GM21526 (cell line): ENCODE results near the gene KIF2A.
A peak's percentile ranks its signal among the peaks of the same experiment; 100 is the strongest.

Source experiments
- ATAC-seq: cut with Tn5 transposase; IDR thresholded peaks from one replicate; pipeline ENCODE4 v1.9.1; 2021; ENCODE audit warnings: moderate library complexity; ENCODE audit not compliant: unreplicated experiment, low FRiP score

The KIF2A gene

DNA sequence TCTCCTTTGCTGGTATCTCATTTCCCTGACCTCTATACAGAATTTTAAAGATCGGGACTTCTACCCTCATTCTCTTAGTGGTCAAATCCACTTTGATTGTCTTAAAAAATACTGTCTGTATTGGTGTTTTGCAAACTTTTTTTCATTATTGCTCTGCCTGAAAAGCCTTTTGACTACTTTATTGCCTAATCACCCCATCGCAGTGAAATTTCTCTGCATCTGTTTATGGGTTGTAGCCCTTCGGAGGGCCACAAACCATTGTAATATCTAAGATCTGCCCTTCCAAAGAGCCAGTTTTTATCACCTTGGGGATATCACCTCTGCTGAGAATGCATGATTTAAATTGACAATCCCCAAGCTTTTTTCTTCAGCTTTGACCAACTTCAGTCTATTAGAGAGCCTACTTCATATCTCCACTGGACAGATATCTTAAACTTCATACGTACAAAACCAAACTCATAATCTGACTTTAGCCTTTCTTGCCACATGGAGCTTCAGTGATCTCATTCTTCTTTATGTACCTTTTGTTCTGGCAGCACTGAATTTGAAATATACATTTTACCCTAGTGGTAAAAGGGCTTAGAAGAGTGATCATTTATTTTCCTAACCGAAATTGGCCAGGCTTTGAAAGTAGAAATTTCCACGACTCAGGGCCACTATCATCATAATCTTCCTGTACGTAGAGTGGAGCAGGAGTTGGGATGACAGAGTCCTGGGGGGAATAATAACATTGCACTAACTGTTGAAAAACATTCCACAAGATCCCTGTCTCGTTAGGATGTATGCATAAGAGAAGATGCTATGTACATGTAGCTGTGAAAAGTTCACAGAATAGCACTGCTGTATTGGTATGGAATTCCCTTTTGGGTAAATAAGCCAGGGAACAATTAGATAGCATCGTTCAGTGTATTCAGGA, 21.4 kb downstream of the KIF2A start:
- no peak for ATAC-seq

DNA sequence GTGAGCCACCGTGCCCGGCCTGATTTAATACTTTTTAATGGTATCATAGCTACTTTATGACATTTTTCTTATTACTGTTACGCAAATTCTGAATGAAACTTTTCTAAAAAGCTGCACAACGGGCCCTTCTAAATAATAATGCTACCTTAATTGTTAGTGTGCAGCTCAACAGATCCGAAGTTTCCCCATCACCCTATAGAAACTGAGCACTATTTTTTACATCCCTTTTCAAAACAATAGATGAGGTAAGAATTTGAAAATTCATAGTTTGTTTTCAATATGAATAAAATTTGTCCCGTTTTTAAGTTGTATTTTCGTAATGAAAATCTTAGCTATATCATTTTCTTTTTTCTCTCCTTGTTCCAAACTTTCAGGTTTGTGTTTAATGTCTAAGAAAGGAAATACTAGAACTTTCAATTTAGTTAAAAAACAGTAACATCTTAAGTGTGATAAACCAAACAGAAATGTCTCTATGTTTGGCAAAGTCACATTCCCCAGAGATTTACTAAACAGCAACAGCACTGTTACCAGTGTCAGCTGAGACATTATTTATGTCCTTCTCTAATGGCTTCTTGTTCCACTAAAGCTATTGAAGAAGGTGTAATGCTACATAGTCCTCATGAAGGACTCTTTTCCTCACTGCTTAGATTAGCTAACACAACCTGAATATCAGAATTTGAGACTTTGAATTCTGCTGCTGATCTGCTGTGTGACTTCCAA, 22.9 kb downstream of the KIF2A start:
- no peak for ATAC-seq

DNA sequence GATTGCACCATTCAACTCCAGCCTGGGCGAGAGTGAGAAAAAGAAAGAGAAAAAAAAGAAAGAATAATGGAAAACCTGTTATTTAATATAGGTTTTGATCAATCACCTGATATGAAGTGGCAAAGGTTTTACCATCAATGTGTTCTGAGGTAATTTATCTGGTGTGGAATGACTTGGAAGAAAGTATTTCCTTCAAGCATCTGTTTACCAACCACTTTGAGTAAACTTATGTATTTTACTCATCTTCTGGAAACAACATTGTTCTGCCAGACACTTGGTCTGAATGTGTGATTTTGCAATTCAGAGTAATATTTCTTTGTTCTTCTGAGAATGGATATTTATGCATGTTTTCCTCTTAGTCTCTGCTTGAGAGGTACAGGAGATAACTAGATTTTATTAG, 24.3 kb downstream of the KIF2A start:
- no peak for ATAC-seq

DNA sequence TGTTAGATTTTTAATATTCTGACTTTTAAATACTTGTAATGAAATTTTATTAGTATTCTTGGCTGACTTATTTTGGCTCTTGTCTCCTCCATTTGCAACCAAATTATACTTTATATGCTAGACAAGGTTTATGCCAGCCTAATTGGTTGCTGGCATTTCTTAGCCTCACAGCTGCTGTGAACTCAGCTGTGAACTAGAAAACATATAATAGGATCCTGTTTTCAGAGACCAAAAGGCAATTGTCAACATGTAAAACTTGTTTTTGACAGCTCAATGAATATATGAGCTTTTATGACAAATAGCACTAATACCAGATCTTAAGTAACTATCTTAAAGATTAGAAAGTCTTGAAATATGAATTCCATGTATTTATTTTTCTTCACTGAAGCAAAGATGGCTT, 25.9 kb downstream of the KIF2A start:
- ATAC-seq: no peak

DNA sequence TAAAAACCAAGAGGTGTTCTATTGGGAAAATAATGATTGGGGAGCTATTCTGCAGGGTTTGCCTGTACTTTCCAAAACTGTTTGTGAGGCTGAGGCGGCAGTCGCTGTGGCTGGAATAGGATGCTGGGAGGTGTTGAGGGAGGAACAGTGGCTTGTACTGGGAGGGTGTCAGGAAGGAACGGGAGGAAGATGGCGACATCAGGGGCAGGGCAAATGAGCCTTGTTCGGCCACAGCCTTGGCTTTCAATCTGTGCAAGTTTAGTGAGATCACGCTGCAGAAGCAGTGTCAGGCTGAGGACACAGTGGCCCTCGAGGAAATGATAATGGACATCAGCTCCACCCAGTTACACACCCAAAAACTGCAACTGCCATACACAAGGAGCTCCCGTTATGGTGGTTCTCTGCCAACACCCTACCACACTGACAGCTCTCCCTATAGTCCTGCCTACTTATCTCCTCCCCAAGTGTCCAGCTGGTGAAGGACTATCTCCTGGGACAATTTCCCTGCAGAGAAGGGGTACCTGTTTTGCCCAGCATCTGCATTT, 27.3 kb downstream of the KIF2A start:
- ATAC-seq: no peak

DNA sequence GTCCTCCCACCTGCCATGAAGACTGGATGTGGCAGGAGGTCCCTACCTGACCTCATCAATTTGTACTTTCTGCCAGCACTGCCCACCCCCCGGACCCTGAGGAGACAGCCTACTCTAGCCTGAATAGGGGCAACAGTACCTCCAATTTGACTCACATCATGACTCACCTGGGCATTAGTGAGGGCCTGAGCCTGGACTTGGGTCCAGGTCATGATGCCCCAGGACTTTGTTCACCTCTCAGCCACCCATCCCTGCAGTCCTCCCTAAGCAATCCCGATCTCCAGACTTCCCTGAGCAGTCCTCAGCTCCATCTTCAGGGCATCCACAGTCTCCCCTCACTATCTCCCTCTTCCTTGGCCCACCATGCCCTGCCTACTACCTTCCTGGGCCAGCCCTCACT, 28.1 kb downstream of the KIF2A start:
- no peak for ATAC-seq

DNA sequence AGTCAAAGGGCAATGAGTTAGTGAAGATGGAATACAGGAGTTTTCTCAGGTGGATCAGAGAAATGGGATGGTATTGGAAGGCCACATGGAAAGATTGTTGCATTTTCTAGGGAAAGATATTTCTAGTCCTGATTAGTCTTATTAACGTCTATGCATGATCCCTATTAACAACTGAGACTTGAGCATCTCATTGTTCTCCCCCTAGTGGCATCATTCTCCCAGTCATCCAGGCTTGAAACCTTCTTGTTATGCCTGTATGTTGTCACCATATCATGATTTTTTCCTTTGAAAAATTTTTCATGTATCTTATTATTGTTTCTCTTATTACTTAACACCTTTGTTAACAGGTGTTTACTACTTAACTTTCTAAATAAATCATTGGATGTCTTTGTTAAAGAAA, 34.4 kb downstream of the KIF2A start:
- no peak for ATAC-seq

DNA sequence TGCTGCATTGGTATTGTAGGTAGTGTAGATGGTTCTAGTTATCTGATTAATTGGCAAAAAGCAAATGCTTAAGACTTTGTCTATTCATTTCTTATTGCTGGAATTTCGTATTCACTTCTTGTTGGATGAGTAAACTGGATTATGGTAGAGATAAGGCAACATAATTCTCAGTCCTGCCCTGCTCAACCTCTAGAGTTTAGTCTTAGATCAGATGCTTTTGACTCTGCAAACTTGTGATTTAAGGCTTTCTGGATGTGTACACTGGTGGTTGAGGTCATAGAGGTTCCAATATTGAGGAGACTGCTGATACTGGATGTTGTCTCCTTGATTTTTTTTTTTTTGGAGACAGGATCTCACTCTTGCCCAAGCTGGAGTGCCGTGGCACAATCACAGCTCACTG, 35.0 kb downstream of the KIF2A start:
- no peak for ATAC-seq

DNA sequence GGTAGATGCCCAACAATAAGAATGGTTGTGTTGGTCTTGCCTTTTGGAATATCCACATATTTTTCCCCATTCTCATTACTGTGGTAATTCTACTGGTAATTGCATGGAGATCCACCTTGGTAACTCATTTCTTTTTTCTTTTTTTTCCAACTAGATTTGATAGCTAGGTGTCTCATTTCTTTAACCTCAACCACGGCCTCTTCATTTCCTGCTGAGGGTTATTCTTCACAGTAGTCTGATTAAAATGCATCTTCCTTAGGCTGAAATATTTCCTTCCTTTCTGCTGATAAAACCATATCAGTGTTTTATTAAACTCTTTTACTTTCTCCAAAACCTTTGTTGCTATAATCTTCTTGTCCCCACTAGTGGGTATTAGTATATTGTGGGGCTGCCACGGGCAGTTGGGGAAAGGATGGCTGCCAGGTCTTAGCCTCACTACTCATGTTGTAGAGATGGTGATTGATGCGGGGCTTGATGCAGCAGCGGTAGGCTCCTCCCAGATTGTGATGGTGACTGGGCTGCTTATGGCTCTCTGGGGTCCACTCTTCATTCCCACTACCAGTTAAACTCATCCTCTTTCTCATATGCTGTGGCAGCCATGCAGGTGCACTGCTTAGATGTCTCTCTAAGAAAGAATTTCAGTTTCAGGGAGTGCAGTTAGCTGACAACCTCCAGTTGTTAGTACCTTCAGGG, 35.9 kb downstream of the KIF2A start:
- peak; percentile 76 for ATAC-seq

DNA sequence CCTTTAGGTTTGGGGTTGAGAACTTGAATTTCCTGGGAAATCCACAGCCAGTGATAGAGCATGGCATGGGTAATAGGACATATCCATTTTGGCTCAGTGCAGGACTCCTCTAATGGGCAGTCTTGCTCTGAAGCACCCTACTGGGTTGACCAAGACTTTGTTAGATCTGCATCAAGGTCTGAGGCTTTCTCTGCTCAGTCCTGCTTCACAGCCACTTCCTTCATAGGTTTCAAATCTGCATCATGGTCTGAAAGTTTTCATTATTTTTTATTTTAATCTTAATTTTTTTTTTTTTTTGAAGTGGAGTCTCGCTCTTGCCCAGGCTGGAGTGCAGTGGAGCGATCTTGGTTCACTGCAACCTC, 36.5 kb downstream of the KIF2A start:
- ATAC-seq: peak; percentile 31

DNA sequence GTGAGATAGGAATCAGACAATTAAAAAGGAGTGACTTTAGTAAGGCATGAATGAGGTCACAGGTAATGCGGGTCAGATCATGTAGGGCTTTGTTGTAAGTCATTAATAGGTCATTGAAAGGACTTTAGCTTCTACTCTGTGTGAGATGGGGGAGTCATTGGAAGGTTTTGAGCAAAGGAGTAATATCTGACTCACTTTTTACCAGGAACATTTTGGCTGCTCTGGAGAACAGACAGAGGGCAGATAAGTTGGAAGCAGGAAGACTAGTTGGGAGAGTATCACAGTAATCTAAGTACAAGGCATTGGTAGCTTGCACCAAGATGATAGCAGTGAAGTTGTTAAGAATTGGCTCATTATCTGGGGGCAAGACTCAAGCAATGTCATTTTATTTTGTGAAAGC, 37.4 kb downstream of the KIF2A start:
- ATAC-seq: no peak

DNA sequence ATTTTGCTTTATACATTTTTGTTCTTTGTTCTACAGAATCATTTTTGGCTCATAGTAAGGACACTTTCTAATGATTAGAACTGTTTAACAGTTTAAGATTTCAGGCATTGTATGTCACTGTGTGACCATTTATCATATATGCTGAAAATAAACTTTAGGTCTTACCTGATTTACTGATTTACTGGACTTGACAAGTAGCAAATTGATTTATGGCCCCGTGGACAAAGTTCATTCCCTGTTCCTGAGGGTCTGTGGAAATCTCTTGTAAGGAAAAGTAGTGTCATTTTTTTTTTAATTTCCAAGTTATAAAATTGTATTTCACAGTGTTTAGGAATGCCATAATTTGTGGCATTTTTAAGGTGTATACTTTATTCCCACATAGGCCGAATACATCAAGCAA, 40.7 kb downstream of the KIF2A start:
- ATAC-seq: no peak

DNA sequence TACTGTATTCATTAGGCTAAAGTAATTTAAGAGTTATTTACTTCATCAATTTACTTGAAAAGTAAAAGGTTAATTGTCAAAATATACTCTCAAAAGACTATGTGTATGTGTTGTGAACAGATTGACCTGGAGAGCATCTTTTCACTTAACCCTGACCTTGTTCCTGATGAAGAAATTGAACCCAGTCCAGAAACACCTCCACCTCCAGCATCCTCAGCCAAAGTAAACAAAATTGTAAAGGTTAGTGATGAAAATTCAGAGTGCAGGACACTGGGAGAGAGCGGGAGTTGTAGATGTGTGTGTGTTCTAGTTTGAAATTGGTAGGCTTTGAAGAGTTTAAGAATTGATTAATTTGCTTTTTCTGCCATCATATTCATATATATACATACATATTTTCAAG, 41.9 kb downstream of the KIF2A start:
- no peak for ATAC-seq

DNA sequence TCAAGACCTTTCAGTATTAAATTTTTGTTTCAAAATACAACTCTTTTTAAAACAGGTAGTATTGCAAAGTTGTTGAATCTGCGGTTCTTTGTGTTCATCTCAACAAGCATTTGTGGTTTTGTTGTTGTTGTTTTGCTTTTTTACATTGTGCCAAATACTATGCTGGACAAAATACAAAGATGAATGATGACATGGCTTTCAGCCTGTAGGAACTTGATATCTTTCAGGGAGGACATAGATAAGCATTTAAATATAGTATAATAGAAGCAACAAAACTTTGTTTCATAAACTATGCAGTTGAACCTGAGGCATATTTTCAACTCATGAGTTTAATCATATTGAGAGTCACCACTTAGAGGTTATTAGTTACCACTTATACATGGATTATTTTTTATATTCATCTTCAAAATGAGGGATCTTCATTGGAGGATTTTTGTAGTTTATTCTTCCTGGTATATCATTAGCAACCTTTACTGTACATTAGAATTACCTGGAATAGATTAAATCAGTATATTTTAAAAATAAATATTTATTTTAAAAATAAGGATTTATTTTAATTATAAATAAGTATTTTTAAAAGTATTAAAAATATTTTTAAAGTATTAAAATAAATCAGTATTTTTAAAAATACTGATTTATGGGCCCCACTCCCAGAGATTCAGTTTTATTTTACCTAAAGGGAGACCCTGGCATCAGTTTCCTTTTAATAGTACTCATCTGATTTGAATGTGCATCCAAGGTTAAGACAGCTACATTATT, 42.9 kb downstream of the KIF2A start:
- ATAC-seq: no peak

DNA sequence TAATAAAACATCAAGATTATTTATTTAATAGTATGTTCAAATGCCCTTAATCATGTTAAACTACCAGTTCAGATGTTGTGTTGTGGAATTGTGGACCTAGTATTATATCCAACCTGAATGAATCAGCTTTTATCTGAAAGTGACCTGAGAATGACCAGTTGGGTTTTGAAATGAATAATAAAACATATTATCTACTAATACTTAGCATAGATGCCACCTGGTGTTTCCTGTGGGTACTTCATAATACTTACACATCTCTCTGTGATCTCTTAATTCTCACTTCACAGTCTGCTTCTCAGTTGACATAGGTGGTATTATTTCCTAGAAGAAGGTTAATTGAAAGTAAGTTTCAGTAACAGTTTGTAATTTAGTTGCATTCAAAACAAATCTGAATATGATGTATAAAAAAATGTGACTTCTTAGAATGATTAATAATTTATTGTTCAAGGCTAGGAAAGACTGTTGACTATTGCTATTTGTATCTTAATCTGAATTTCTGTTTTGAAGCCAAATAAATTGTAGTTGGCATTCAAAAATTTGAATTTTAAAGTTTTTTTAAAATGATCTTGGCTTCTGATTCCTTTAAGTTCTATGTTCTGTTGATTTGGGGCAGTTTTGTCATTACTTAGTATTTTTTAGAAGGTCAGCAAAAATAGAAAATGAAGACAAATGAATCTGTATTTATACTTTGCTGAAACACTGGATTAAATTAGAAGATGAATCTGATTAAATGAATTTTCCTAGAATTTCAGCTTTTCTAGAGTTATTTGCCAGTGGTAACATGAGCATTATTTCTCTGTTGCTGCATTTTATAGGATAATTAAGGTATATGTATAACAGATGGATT, 48.2 kb downstream of the KIF2A start:
- ATAC-seq: peak; percentile 80

DNA sequence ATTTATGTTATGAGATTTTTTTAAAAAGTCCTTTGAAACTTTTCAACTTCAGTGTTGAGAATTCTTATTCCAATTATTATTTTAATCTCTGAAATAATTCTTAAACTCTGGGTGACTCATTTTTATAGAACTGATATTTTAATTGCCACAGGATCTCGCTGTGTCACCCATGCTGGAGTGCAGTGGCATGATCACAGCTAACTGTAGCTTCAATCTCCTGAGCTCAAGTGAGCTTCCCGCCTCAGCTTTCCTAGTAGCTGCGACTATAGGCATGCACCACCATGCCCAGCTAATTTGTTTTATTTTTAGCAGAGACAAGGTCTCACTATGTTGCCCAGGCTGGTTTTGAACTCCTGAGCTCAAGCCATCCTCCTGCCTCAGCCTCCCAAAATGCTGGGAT, 56.7 kb downstream of the KIF2A start:
- no peak for ATAC-seq

DNA sequence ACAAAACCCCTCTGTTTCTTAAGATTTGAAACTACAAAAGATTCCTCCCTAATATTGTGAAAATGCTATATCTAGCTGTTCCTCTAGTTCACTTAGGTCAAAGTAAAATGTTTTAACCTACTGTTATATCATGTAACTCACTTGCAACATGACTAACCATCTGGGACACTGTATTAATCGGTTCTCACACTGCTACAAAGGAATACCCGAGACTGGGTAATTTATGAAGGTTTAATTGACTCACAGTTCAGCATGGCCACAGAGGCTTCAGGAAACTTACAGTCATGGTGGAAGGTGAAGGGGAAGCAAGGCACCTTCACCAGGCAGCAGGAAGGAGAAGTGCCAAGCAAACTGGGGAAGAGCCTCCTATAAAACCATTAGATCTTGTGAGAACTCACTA, 63.0 kb downstream of the KIF2A start:
- ATAC-seq: no peak

DNA sequence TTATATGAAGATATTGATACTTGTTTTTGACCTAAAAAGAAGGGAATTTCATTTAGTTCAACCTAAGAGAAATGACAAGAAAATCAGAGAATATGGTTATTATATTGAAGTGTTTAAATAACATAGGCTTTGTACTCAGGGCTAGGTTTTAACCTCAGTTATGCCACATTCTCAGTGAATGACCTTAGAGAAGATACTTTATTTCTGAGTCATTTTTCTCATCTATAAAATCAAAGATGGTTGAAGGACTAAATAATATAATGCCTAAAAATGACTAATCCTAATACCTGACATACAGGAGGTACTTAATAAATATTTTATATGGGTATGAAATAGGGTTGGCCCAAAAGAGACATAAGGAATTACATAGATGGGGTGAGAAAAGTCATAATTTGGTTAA, 65.4 kb downstream of the KIF2A start:
- ATAC-seq: no peak

DNA sequence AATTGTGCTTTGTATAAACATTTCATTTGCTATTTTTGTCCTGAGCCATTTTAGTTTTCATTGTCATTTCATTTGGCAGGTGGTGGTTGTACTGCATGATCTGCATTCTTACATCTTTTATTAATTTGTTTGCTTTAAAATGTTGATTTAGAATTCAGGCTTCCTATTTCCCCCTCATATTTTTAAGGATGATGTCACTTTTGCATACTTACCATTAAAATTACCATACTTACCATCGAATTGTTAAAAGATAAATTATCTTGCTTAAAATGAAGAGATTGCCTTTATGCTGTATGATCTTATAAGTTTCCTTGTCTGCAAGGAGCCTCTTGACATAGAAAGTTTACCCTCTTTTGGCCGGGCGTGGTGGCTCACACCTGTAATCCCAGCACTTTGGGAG, 66.6 kb downstream of the KIF2A start:
- no peak for ATAC-seq

DNA sequence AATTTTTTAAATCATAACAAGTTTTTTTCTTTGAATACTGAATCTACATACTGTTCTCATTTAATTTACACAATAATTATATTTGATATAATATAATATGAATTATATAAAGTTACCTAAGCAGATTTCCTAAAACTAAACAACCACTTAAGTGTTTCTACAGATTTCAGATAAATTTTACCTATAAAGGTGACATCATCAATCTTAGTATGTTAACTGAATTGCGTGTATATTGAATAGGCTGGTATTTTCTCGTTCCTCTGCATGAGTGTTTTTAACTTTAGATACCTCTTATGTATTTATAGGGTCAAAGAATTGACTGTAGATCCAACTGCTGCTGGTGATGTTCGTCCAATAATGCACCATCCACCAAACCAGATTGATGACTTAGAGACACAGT, 67.4 kb downstream of the KIF2A start:
- no peak for ATAC-seq
